SK-MEL-5 (cell line): ENCODE measurements around the gene TNPO3. TPM values are rescaled to one million over a fixed set of nuclear protein-coding genes. Genes with fewer than 3 reads are reported as not detected.
"Not testable (repeated sequence)": the region's sequence is repeated elsewhere in the genome, so short reads cannot be mapped to it uniquely, and the experiment has no call there.

Experiments
- DNase-seq: peaks from one replicate; pipeline ENCODE4 v3.0.0-alpha.2; 2016; ENCODE audit warnings: low read depth, low spot score
- in situ Hi-C: cut with HindIII; loops from 2 replicates; pipeline ENCODE4 v1.10.0; 2016; ENCODE audit warnings: low sequenced_read_pairs, high pct_unique_total_duplicates, low pct_unique_long_range_greater_than_20kb
- total RNA-seq: library from RNA; depleted of rRNA; stranded (reverse); fragments of >200 nt; shearing (Covaris generic); gene quantifications from 2 replicates; pipeline ENCODE4 v1.2.3, GENCODE V29; 2014

Gene TNPO3
- total RNA-seq, 1 experiment from 2014 or later = 77.4 TPM

DNA sequence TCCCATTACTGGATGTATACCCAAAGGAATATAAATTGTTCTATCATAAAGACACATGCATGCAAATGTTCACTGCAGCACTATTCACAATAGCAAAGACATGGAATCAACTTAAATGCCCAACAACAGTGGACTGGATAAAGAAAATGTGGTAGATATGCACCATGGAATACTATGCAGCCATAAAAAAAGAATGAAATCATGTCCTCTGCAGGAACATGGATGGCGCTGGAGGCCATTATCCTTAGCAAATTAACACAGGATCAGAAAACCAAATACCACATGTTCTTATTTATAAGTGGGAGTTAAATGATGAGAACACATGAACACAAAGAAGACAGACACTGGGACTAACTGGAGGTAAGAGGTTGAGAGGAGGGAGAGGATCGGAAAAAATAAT lies 16.4 kb downstream of the TNPO3 start:
- DNase-seq, in situ Hi-C loops: not testable (repeated sequence)

DNA sequence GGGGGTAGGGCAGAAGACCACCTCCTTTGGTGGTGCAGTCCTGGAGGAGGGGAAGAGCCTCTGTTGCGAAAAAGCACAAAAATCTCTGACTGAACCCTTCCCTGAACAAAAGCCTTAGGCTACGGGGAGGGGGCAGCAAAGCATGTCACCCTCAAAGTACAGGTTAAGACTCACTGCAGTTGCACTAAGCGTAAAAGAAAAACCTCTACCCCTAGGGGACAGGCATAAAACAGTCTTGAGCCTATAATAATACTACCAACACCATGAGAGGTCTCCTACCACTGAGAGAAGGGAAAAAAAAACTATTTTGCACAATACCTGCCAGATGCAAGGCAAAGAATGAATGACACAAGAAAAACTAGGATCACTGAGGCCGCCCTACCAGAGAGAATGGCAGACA lies 17.3 kb downstream of the TNPO3 start:
- no peak for DNase-seq
- in situ Hi-C loops = no loop called here

DNA sequence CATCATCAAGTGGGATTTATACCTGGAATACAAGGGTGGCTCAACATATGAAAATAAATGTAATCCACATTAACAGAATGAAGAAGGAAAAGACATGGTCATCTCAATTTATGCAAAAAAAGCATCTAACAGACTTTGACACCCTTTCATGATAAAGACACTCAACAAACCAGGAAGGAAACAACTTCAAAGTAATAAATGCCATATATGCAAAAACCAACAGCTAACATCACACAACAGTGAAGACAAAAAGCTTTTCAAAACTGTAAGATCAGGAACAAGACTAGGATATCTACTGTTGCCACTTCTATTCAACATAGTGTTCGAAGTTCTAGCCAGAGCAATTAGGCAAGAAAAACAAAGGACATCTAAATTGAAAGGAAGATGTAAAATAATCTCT lies 22.9 kb downstream of the TNPO3 start:
- no peak for DNase-seq
- in situ Hi-C loops = no loop called here

DNA sequence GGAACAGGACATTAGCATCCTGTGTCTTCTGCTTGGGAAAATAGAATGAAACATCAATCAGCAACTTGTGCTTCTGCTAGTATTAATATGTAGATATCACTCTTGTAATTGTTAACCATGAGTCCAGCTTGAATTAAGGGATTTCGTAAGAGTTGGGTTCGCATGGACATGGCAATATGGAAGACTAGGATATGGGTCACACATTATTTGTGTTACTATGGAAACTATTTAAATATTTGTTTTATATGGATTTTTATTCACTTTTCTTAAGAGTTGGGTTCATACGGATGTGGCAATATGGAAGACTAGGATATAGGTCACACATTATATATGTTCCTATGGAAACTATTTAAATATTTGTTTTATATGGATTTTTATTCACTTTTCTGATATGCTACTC lies 24.5 kb downstream of the TNPO3 start:
- in situ Hi-C loops = no loop called here
- no peak for DNase-seq

DNA sequence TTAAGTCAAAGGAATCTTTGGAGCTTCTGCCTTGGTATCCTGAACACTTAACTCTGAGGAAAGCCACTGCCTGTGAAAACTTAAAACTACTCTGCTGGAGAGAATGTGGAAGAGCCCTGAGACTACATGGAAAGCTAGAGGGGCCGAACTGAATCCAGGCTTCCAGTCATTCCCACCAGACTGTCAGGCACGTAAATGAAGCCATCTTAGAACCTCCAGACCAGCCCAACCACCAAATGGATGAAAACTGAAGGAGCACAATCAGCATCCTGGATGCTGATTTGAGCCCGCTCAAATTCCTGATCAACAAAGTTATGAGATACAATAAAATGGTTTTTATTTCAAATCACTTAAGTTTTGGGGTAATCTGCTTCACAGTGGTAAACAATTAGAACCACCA lies 30.8 kb downstream of the TNPO3 start:
- DNase-seq = no peak
- in situ Hi-C loops = no loop called here

DNA sequence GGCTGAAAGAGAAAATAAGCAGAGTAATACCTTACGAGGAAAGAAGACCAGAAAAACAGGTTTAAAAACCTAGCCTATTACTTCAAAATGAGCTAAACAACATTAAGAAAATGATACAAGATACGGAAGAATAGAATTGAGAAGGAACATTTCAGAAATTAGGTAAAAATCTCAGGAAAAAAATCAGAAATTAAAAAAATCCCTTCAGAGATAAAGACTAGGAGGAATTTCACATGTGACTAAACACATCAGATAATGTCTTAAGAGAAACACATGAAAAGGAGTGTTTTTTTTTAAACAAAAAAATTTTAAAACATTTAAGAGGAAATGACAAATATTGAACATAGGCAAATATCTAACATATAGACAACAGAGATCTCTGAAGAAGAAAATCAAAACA lies 33.3 kb downstream of the TNPO3 start:
- no peak for DNase-seq
- in situ Hi-C loops = no loop called here

DNA sequence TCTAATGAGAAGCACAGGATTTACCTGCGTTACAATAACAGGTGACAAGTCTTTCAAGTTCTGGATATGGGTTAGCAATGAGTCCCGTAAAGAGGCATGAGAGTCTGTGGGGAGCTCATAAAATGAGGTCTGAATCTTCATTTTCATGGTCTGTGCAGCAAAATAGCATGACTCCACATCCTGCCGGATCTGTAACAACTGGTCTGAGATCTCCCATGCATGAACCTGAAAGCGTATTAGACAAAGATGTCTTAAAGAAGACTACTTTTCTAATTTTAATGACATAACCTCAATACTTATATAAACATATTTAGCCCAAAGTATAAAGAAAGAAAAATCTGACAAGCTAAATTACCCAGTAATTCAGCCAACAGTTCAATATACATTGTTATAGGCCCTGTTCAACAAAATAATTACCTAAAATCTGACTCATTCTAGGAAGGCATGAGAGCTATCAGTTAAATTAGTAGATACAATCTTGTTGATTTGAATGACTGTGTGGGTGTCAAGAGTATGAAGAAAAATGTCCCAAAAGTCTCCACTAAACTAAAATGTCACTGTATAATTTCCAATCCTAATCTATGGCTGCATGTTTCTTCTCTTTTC lies 36.9 kb downstream of the TNPO3 start:
- in situ Hi-C loops = loop anchor here (10.0 kb wide), 1 partner anchor 63 kb away; no protein-coding TSS in a partner anchor

DNA sequence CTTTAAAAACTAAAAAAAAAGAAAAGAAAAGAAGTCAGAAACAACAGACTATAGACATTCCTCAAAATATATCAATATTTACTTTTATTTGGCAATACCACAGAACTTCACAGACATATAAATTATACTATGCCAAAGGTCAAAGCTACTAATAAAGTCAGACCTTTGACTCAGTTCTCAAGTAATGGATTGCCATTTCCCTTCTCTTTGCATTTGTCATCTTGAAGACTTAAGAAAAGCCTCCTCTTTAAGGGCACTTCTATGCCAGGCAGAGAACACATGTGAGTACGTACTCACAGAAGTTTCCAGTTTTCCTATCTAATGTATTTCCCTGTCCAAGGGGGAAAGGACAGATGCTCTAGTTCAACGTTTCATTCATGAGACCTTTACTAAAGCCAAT lies 37.6 kb downstream of the TNPO3 start:
- in situ Hi-C loops = loop anchor here (10.0 kb wide), 1 partner anchor 62 kb away; no protein-coding TSS in a partner anchor
- DNase-seq = no peak

More for the DNA sequence above, 36.9 kb downstream of the TNPO3 start:
- no peak for DNase-seq

DNA sequence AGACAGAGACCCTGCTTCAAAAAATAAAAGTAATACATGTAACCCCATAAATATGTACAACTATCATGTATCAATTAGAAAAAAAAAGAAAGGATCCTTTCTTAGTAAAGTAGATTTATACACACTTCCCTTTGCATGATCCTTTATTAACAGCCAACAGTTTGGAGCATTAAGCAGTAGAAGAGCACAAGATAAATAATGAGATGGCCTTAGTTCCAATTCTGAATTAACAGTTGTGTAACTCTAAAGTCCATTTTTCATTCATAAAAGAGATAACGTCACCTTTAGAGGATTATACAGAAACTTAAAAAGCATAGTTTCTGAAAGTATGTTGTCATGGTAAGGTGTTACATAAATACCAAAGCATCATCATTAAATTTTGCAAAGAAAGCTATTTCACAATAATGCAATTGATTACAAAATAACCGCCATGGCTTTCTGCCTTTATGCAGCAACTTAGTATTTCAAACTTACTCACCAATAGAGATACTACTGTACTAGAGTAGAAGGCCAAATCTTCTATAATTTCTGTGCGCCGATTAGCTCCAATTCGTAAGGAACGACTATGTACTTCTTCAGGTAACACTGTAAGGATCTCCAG lies 40.3 kb downstream of the TNPO3 start:
- in situ Hi-C loops = loop anchor here (10.0 kb wide), 1 partner anchor 60 kb away; no protein-coding TSS in a partner anchor
- no peak for DNase-seq

DNA sequence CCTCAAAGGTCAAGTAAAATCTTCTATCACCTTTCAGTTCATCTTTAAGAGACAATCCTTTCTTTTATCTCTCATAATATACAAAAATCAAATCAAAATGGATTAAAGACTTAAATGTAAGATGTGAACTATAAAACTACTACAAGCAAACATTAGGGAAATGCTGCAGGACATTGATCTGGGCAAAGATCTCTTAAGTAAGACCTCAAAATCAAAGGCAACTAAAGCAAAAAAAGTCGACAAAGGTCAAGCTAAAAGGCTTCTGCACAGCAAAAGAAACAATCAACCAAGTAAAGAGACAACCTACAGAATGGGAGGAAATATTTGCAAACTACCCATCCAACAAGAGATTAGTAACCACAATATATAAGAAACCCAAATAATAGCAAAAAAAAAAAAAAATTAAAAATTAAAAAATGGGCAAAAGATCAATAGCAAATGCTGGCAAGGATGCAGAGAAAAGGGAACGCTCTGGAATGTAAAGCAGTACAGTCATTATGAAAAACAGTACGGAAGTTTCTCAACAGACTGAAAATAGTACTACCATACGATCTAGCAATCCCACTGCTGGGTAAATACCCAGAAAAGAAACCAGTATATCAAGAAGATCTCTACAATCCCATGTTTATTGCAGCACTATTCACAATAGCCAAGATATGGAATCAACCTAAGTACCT lies 41.7 kb downstream of the TNPO3 start:
- in situ Hi-C loops = loop anchor here (10.0 kb wide), 1 partner anchor 58 kb away; no protein-coding TSS in a partner anchor
- DNase-seq = no peak

DNA sequence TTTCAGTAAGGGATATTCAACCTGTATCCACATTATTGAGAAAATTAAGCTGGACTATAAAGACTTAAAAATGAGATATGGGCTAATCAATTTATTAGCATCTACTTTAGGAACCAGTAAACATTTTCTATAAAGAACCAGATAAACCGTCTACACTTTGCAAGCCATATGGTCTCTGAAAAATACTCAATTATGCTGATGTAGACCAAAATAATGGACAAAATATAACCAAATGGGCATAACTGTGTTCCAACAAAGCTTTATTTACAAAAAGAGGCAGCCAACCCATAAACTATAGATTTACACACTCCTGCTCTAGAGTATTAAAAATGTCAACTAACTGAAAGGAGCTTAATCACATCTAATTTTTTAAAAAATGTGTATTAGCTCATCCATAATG lies 42.3 kb downstream of the TNPO3 start:
- in situ Hi-C loops = loop anchor here (10.0 kb wide), 1 partner anchor 58 kb away; no protein-coding TSS in a partner anchor
- DNase-seq = no peak

DNA sequence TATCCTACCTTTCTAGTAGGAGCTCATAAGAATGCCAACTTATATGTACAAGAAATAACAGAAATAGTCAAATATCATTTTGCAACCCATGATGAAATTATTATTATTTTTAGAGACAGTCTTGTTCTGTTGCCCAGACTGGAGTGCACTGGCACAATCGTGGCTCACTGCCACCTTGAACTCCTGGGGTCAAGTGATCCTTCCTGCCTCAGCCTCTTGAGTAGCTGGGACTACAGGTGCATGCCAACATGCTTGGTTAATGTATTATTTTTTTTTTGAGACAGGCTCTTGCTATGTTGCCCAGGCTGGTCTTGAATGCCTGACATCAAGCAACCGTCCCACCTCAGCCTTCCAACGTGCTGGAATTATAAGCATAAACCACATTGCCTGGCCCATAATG lies 44.8 kb downstream of the TNPO3 start:
- in situ Hi-C loops = loop anchor here (10.0 kb wide), 1 partner anchor 55 kb away; no protein-coding TSS in a partner anchor
- DNase-seq = no peak

DNA sequence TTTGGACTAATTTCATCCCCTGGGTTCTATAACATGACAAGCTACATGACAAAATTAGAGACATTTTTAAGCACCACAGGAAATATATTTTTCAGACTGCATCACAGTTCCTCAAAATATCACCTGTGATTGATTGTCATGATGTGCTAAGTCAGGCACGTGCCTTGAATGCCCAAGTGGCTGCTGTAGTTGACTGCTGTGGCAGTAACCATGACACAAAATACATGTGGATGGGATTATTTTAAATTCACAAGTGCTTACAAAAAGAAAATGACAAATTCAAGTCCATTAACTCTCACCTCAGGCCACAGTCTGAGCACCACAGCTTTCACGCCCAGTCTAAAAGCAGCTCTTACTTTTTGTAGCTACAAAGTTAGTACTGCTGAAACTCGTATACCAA lies 45.5 kb downstream of the TNPO3 start:
- DNase-seq = no peak
- in situ Hi-C loops = no loop called here

DNA sequence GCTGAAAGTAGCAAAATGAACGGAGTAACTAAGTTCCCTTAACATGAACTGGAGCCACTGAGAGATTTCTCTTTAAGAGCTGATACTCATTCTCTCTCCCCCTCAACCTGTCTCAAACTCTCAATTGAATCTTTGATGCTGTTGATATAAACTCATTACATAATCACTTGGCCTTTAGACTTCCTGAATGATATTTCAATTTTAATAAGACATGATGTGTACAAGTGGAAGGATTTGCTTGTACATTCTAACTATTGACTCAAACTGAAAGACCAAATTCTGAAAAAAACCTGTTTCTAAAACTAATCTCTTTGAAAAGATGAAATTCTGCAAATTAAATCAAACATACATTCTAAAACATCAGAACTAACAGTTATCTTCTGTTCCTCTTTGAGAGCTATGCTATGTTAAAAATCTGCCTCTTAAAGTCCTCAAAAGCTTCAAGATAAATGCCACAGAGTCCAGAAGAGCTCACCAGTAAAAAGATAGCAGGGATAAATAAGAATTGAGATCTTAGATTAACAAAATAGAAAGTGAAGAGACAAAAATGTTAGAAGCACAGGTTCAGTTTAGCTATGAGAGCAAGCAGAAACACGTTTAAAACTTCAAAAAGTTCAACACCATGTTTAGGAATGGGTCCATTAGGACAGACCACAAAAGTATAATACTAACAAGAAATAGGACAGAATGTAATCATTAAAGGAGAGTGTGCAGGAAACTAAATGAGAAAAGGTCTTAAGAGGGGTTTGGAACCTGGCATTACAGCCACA lies 46.1 kb downstream of the TNPO3 start:
- in situ Hi-C loops = no loop called here
- no peak for DNase-seq

DNA sequence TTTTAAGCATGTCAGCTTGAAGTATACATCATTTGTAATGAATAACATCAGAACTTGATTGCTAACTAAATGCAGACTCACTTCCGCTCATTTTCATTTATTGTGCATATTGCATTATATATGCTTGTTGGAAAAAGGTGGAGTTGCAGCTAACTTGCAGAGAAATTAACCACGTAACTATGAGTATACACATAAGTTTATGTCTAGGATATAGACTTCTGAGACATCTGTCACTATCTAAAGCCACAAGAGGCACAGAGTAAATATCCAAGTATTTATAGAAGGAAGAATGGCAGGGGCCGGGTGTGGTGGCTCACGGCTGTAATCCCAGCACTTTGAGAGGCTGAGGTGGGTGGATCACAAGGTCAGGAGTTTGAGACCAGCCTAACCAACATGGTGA lies 47.3 kb downstream of the TNPO3 start:
- no peak for DNase-seq
- in situ Hi-C loops = no loop called here

DNA sequence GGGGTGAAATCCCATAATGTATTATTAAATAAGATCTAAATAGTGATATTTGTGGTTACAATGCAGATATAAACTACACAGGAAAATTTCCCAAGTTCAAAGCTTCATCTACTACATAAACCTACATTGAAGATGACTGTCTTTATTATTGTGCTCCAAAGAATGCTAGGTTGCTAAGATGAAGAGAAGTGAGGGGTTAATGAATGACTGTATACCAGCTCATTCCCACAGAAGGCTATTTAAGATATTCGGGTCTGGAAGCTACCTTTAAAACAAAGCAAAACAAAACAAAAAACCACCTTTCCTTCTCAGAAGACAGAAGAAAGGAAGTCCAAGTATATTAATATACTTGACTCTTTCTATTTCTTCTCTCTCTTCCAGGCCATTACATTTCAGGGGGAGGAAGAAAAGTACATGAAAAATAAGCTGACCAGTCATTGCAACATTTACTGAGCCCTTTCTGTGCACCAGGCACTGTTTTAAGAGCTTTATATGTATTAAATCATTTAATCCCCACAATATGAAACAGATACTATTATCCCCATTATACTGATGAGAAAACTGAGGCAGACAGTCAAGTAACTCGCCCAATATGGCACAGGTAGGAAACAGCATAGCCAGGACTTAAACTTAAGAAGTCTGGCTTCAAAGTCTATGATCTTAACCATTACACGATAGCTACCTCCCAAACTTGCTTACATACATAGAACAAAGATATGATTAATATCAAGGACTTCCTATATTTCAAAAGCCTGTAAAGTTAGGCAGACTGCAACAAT lies 48.1 kb downstream of the TNPO3 start:
- no peak for DNase-seq
- in situ Hi-C loops = no loop called here

DNA sequence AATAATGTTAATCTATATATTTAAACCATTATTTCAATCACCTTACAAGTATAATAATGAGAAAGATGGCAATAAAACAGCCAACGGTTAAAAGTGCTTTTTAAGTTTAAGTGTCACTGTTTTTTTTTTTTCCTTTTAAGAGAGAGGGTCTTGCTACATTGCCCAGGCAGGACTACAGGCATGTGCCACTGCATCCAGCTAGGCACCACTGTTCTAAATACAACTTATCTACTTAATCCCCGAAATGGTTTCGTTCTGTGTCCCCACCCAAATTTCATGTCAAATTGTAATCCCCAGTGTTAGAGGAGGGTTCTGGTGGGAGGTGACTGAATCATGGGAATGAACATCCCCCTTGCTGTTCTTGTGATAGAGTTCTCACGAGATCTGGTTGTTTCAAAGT lies 49.7 kb downstream of the TNPO3 start:
- DNase-seq = no peak
- in situ Hi-C loops = no loop called here
